MM.1S (cell line): ENCODE measurements around the gene ERG.

Experiments used
- EZH2 ChIP-seq: fragments of 300-600 bp; sonication (generic); optimal IDR thresholded peaks from 2 replicates; pipeline ENCODE3; 2017; ENCODE audit warnings: low read depth, mild to moderate bottlenecking, antibody characterized with exemption, low read length, mixed read lengths
- TF ChIP-seq, protein P1 (sequence below): fragments of 300-600 bp; sonication (generic); IDR thresholded peaks from 2 replicates; pipeline ENCODE4 v1.5.1; 2016; ENCODE audit warnings: antibody characterized with exemption, low read length, mixed read lengths

DNA sequence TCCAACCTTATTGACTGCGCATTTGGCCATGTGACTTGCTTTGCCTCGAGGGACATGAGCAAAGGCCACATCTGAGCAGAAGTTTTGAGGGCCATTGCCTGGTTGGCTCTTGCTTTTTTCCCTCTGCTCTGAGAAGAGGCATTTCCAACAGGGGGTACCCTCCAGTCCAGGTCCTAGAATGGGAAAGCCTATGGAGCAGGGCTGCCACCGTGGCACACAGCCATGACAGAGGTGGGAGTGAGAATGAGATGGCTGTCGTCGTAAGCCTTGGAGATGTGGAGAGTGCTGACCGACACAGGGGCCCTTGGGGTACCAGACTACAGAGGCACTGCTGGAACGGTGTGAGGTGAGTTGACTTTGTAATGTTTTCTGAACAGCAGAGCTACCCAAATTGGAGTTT lies 138.4 kb downstream of the ERG start:
- TF ChIP-seq, protein P1, sequence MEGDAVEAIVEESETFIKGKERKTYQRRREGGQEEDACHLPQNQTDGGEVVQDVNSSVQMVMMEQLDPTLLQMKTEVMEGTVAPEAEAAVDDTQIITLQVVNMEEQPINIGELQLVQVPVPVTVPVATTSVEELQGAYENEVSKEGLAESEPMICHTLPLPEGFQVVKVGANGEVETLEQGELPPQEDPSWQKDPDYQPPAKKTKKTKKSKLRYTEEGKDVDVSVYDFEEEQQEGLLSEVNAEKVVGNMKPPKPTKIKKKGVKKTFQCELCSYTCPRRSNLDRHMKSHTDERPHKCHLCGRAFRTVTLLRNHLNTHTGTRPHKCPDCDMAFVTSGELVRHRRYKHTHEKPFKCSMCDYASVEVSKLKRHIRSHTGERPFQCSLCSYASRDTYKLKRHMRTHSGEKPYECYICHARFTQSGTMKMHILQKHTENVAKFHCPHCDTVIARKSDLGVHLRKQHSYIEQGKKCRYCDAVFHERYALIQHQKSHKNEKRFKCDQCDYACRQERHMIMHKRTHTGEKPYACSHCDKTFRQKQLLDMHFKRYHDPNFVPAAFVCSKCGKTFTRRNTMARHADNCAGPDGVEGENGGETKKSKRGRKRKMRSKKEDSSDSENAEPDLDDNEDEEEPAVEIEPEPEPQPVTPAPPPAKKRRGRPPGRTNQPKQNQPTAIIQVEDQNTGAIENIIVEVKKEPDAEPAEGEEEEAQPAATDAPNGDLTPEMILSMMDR = no peak
- no peak for TF ChIP-seq EZH2
